WTC11 (cell line): ENCODE data around the gene BACE2. TPM values are rescaled to one million over a fixed set of nuclear protein-coding genes. Genes with fewer than 3 reads are reported as not detected.

Experiments used
- ATAC-seq: fragments of 200-7000 bp; cut with Tn5 transposase; 2 replicates; pipeline ENCODE4 v1.10.0; 2021; ENCODE audit warnings: mild to moderate bottlenecking, moderate library complexity
- CTCF ChIA-PET: fragments of 300-600 bp; sonication (Branson Sonifier 250); formaldehyde crosslinking; loops from one replicate; lab custom pipeline; 2021; ENCODE audit warnings: antibody characterized with exemption; lab: Charles Lee
- POLR2A ChIA-PET: fragments of 350-600 bp; sonication (Branson Sonifier 250); formaldehyde crosslinking; loops from one replicate; lab custom pipeline; 2021; ENCODE audit warnings: antibody characterized with exemption; lab: Charles Lee
- DNase-seq: peaks from one replicate; pipeline ENCODE4 v3.0.0; 2021; ENCODE audit warnings: low spot score
- H3K27ac Mint-ChIP-seq: 2 replicates; pipeline ENCODE4 v1.8.0; 2021; ENCODE audit warnings: mixed read lengths
- H3K27me3 Mint-ChIP-seq: 2 replicates; pipeline ENCODE4 v1.8.0; 2021; ENCODE audit warnings: low read depth, mild to moderate bottlenecking, moderate library complexity, mixed read lengths
- H3K36me3 Mint-ChIP-seq: 2 replicates; pipeline ENCODE4 v1.8.0; 2021; ENCODE audit warnings: mixed read lengths
- H3K4me1 Mint-ChIP-seq: 2 replicates; pipeline ENCODE4 v1.8.0; 2022; ENCODE audit warnings: mixed read lengths
- H3K4me3 Mint-ChIP-seq: 2 replicates; pipeline ENCODE4 v1.8.0; 2021; ENCODE audit warnings: mild to moderate bottlenecking, moderate library complexity, mixed read lengths
- H3K9me3 Mint-ChIP-seq: 2 replicates; pipeline ENCODE4 v1.8.0; 2021; ENCODE audit warnings: mixed read lengths
- ARID4B ChIP-seq: sonication (generic); formaldehyde crosslinking; IDR thresholded peaks from 2 replicates; pipeline ENCODE4 v1.8.0; 2023; ENCODE audit warnings: missing genetic modification reagents, mild to moderate bottlenecking, borderline replicate concordance
- ATF3 ChIP-seq: sonication (generic); formaldehyde crosslinking; conservative IDR thresholded peaks from 2 replicates; pipeline ENCODE4 v1.8.1; 2022; ENCODE audit warnings: mild to moderate bottlenecking, missing genetic modification reagents
- CREB1 ChIP-seq: sonication (generic); formaldehyde crosslinking; IDR thresholded peaks from 2 replicates; pipeline ENCODE4 v1.8.0; 2023; ENCODE audit warnings: mild to moderate bottlenecking, missing genetic modification reagents
- FOXJ3 ChIP-seq: sonication (generic); formaldehyde crosslinking; IDR thresholded peaks from 2 replicates; pipeline ENCODE4 v1.9.0; 2021; ENCODE audit warnings: missing genetic modification reagents, mild to moderate bottlenecking, borderline replicate concordance
- GTF2I ChIP-seq: fragments of 250-450 bp; sonication (Bioruptor Pico); conservative IDR thresholded peaks from 2 replicates; pipeline ENCODE4 v1.4.0; 2021; ENCODE audit warnings: mild to moderate bottlenecking
- JAZF1 ChIP-seq: fragments of 250-450 bp; sonication (Bioruptor Pico); IDR thresholded peaks from 2 replicates; pipeline ENCODE4 v1.9.0; 2021; ENCODE audit warnings: moderate library complexity, mild to moderate bottlenecking, inconsistent platforms
- JUN ChIP-seq: sonication (generic); formaldehyde crosslinking; IDR thresholded peaks from 2 replicates; pipeline ENCODE4 v1.8.0; 2023; ENCODE audit warnings: mild to moderate bottlenecking, missing genetic modification reagents
- MLX ChIP-seq: sonication (generic); formaldehyde crosslinking; IDR thresholded peaks from 2 replicates; pipeline ENCODE4 v1.8.1; 2023; ENCODE audit warnings: mild to moderate bottlenecking, missing genetic modification reagents, moderate library complexity
- MXD4 ChIP-seq: fragments of 250-450 bp; sonication (Bioruptor Pico); IDR thresholded peaks from 2 replicates; pipeline ENCODE4 v1.8.0; 2021; ENCODE audit warnings: mild to moderate bottlenecking, moderate library complexity, borderline replicate concordance
- NR2C2 ChIP-seq: sonication (generic); formaldehyde crosslinking; IDR thresholded peaks from 2 replicates; pipeline ENCODE4 v1.8.0; 2022; ENCODE audit warnings: mild to moderate bottlenecking, missing genetic modification reagents
- PREB ChIP-seq: sonication (generic); formaldehyde crosslinking; IDR thresholded peaks from 2 replicates; pipeline ENCODE4 v1.8.1; 2022; ENCODE audit warnings: mild to moderate bottlenecking, missing genetic modification reagents, moderate library complexity, borderline replicate concordance
- PRRX2 ChIP-seq: fragments of 250-450 bp; sonication (Bioruptor Pico); IDR thresholded peaks from 2 replicates; pipeline ENCODE4 v1.8.0; 2021; ENCODE audit warnings: mild to moderate bottlenecking
- RELA ChIP-seq: sonication (generic); formaldehyde crosslinking; IDR thresholded peaks from 2 replicates; pipeline ENCODE4 v1.8.1; 2022; ENCODE audit warnings: missing genetic modification reagents, mild to moderate bottlenecking, borderline replicate concordance
- SP1 ChIP-seq: sonication (generic); formaldehyde crosslinking; conservative IDR thresholded peaks from 2 replicates; pipeline ENCODE4 v1.8.1; 2022; ENCODE audit warnings: missing genetic modification reagents
- TCF7 ChIP-seq: sonication (generic); formaldehyde crosslinking; IDR thresholded peaks from 2 replicates; pipeline ENCODE4 v1.8.0; 2022; ENCODE audit warnings: mild to moderate bottlenecking, low read depth, missing genetic modification reagents, moderate library complexity
- ZBTB21 ChIP-seq: sonication (generic); formaldehyde crosslinking; IDR thresholded peaks from 2 replicates; pipeline ENCODE4 v1.8.1; 2023; ENCODE audit warnings: mild to moderate bottlenecking, missing genetic modification reagents, borderline replicate concordance
- ZNF232 ChIP-seq: sonication (generic); formaldehyde crosslinking; IDR thresholded peaks from 2 replicates; pipeline ENCODE4 v1.8.0; 2022; ENCODE audit warnings: mild to moderate bottlenecking, missing genetic modification reagents
- ZNF317 ChIP-seq: sonication (generic); formaldehyde crosslinking; IDR thresholded peaks from 2 replicates; pipeline ENCODE4 v1.8.1; 2023; ENCODE audit warnings: low read depth, mild to moderate bottlenecking, moderate library complexity, missing genetic modification reagents, borderline replicate concordance
- ZNF396 ChIP-seq: fragments of 250-450 bp; sonication (Bioruptor Pico); IDR thresholded peaks from 2 replicates; pipeline ENCODE4 v1.8.0; 2021; ENCODE audit warnings: mild to moderate bottlenecking, moderate library complexity, borderline replicate concordance
- total RNA-seq: library from RNA; stranded (reverse); gene quantifications from 3 replicates; pipeline ENCODE4 v1.2.3, GENCODE V29; 2021
- TF ChIP-seq, protein P1 (sequence below): fragments of 250-450 bp; sonication (Bioruptor Pico); IDR thresholded peaks from 2 replicates; pipeline ENCODE4 v1.9.0; 2021; ENCODE audit warnings: mild to moderate bottlenecking, borderline replicate concordance
- TF ChIP-seq, protein P2 (sequence below): sonication (generic); formaldehyde crosslinking; IDR thresholded peaks from 2 replicates; pipeline ENCODE4 v1.8.1; 2022; ENCODE audit warnings: low read depth, mild to moderate bottlenecking, moderate library complexity, missing genetic modification reagents, borderline replicate concordance
- TF ChIP-seq, protein P3 (sequence below): sonication (generic); formaldehyde crosslinking; IDR thresholded peaks from 2 replicates; pipeline ENCODE4 v1.8.0; 2022; ENCODE audit warnings: mild to moderate bottlenecking, missing genetic modification reagents

BACE2 gene
- total RNA-seq, 1 experiment from 2014 or later, result 9.8 TPM

DNA sequence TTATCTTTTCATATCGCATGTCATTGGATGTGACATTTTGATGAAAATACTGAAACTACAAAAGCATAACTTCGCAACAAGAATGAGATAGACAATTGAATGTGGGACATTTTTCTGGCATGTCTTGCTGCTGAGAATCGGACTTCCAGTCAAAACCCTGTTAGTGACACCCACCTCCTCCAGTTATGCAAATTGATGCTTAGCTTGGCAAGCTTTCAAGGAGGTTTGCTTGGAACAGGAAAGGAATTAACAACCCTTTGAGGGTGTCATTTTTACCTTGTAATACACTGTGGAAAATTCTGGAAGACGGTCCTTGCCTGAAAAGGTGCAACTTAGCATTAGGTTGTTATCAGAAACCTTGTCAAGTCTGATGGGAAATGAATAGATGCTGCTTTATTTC, 109.9 kb downstream of the BACE2 start (continued):
- TF ChIP-seq, protein P1, sequence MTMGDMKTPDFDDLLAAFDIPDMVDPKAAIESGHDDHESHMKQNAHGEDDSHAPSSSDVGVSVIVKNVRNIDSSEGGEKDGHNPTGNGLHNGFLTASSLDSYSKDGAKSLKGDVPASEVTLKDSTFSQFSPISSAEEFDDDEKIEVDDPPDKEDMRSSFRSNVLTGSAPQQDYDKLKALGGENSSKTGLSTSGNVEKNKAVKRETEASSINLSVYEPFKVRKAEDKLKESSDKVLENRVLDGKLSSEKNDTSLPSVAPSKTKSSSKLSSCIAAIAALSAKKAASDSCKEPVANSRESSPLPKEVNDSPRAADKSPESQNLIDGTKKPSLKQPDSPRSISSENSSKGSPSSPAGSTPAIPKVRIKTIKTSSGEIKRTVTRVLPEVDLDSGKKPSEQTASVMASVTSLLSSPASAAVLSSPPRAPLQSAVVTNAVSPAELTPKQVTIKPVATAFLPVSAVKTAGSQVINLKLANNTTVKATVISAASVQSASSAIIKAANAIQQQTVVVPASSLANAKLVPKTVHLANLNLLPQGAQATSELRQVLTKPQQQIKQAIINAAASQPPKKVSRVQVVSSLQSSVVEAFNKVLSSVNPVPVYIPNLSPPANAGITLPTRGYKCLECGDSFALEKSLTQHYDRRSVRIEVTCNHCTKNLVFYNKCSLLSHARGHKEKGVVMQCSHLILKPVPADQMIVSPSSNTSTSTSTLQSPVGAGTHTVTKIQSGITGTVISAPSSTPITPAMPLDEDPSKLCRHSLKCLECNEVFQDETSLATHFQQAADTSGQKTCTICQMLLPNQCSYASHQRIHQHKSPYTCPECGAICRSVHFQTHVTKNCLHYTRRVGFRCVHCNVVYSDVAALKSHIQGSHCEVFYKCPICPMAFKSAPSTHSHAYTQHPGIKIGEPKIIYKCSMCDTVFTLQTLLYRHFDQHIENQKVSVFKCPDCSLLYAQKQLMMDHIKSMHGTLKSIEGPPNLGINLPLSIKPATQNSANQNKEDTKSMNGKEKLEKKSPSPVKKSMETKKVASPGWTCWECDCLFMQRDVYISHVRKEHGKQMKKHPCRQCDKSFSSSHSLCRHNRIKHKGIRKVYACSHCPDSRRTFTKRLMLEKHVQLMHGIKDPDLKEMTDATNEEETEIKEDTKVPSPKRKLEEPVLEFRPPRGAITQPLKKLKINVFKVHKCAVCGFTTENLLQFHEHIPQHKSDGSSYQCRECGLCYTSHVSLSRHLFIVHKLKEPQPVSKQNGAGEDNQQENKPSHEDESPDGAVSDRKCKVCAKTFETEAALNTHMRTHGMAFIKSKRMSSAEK, result no peak
- TF ChIP-seq ZNF317 (CRISPR knock-in tag) (no peak), FOXJ3 (CRISPR knock-in tag) (no peak), JUN (CRISPR knock-in tag) (no peak), GTF2I (CRISPR knock-in tag) (no peak), MLX (no peak), PRRX2 (CRISPR knock-in tag) (no peak), JAZF1 (CRISPR knock-in tag) (no peak), PREB (CRISPR knock-in tag) (no peak), NR2C2 (CRISPR knock-in tag) (no peak)

DNA sequence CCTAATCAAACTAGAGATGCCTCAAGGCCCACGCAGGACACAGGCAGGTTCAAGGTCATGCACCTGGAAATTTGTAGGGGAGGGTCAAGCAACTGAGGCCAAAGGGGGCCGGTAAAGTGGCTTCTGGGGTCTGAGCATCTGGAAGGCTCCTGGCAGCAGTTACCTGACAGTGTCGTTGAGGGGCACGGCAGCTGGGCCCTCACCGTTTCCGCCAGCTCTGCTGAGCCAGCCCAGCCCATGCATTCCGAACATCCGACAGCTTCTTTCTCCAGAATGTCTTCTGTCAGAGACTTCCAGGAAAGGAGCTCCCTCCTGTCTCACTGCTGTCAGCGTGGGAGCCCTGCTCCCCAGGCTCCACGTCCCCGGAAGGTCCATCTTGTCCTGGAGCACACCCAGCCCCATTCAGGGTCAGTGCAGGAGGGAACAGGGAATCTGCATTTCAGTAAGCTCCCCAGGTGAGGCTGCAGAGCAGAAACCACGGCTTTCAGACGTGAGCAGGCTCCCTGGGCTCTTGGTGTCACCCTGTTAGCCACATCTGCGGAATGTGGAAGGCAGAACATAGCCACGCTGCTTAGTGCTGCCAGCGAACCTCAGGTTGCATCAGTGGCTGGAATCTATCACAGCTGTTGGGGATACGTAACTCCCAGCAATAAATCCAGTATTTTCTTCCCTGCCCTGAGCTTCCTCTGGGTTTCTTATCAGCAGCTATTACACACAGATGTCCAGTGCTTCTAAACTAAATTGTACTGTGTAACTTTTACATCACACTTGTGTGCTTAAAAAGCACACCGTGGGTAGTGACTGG, 112.4 kb downstream of the BACE2 start:
- peaks cover 7% of the 10 kb centered on the region for H3K36me3 Mint-ChIP-seq
- CTCF ChIA-PET, result interaction anchor here (1.4 to 1.6 kb wide), 2 partner anchors 89 to 332 kb away, joined by 4 to 7 read pairs; no protein-coding TSS in a partner anchor
- ATAC-seq (no peak), DNase-seq (no peak)
- H3K4me3 Mint-ChIP-seq, result no peak overlapping the region
- H3K27me3 Mint-ChIP-seq, result no peaks in the 10 kb centered on the region
- H3K4me1 Mint-ChIP-seq, result peaks cover 24% of the 10 kb centered on the region
- no peak overlapping the region for H3K27ac Mint-ChIP-seq
- POLR2A ChIA-PET, result no interaction called here
- TF ChIP-seq, protein P2, sequence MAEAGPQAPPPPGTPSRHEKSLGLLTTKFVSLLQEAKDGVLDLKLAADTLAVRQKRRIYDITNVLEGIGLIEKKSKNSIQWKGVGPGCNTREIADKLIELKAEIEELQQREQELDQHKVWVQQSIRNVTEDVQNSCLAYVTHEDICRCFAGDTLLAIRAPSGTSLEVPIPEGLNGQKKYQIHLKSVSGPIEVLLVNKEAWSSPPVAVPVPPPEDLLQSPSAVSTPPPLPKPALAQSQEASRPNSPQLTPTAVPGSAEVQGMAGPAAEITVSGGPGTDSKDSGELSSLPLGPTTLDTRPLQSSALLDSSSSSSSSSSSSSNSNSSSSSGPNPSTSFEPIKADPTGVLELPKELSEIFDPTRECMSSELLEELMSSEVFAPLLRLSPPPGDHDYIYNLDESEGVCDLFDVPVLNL (CRISPR knock-in tag), result no peak
- TF ChIP-seq ARID4B (CRISPR knock-in tag) (no peak), CREB1 (no peak), SP1 (CRISPR knock-in tag) (no peak), ZBTB21 (CRISPR knock-in tag) (no peak), MXD4 (CRISPR knock-in tag) (no peak), TCF7 (CRISPR knock-in tag) (no peak), ZNF232 (CRISPR knock-in tag) (no peak), RELA (CRISPR knock-in tag) (no peak), ZNF396 (no peak), ATF3 (CRISPR knock-in tag) (no peak)
- TF ChIP-seq, protein P3, sequence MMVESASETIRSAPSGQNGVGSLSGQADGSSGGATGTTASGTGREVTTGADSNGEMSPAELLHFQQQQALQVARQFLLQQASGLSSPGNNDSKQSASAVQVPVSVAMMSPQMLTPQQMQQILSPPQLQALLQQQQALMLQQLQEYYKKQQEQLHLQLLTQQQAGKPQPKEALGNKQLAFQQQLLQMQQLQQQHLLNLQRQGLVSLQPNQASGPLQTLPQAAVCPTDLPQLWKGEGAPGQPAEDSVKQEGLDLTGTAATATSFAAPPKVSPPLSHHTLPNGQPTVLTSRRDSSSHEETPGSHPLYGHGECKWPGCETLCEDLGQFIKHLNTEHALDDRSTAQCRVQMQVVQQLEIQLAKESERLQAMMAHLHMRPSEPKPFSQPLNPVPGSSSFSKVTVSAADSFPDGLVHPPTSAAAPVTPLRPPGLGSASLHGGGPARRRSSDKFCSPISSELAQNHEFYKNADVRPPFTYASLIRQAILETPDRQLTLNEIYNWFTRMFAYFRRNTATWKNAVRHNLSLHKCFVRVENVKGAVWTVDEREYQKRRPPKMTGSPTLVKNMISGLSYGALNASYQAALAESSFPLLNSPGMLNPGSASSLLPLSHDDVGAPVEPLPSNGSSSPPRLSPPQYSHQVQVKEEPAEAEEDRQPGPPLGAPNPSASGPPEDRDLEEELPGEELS, result no peak
- no peaks in the 10 kb centered on the region for H3K9me3 Mint-ChIP-seq
